Measurements from ENCODE around the gene NPIPA1.
"Not testable (repeated sequence)": the region's sequence is repeated elsewhere in the genome, so short reads cannot be mapped to it uniquely, and the experiment has no call there.

GRCh38 chr16:14971621-14972228 lies 34.5 kb downstream of the NPIPA1 start:
- not testable (repeated sequence) for TF ChIP-seq CTCF, POLR2A (IDR thresholded peaks at IDR 0.05)

All from right lobe of liver (tissue), 4 donors.